SK-N-SH treated with all-trans-retinoic acid at 6 μM for 48 hours (cell line): ENCODE results near the gene BPIFB3.

Source experiments
- ARNTL ChIP-seq: fragments of 450-650 bp; formaldehyde crosslinking; IDR thresholded peaks from 2 replicates; pipeline ENCODE4 v1.5.0; 2020; ENCODE audit warnings: low read depth, mild to moderate bottlenecking, moderate library complexity, borderline replicate concordance
- BACH2 ChIP-seq: fragments of 250-450 bp; sonication (Bioruptor Pico); IDR thresholded peaks from 2 replicates; pipeline ENCODE4 v1.9.0; 2021; ENCODE audit warnings: mild to moderate bottlenecking, borderline replicate concordance
- ESRRG ChIP-seq: fragments of 250-450 bp; sonication (Bioruptor Pico); IDR thresholded peaks from 2 replicates; pipeline ENCODE4 v1.6.1; 2021; ENCODE audit warnings: mild to moderate bottlenecking
- PATZ1 ChIP-seq: fragments of 250-450 bp; sonication (Bioruptor Pico); IDR thresholded peaks from 2 replicates; pipeline ENCODE4 v1.8.0; 2020; ENCODE audit warnings: mild to moderate bottlenecking, moderate library complexity, borderline replicate concordance
- POU6F1 ChIP-seq: fragments of 250-450 bp; sonication (Bioruptor Pico); IDR thresholded peaks from 2 replicates; pipeline ENCODE4 v1.8.0; 2021; ENCODE audit warnings: low read depth, mild to moderate bottlenecking, moderate library complexity, borderline replicate concordance
- PPARA ChIP-seq: fragments of 250-450 bp; sonication (Bioruptor Pico); IDR thresholded peaks from 2 replicates; pipeline ENCODE4 v1.5.0; 2020; ENCODE audit warnings: mild to moderate bottlenecking, borderline replicate concordance
- ZC3H10 ChIP-seq: fragments of 250-450 bp; sonication (Bioruptor Pico); IDR thresholded peaks from 2 replicates; pipeline ENCODE4 v1.5.1; 2021; ENCODE audit warnings: mild to moderate bottlenecking, moderate library complexity
- ZFP3 ChIP-seq: fragments of 250-450 bp; sonication (Bioruptor Pico); IDR thresholded peaks from 2 replicates; pipeline ENCODE4 v1.5.0; 2020; ENCODE audit warnings: mild to moderate bottlenecking, moderate library complexity
- ZFP30 ChIP-seq: fragments of 450-650 bp; formaldehyde crosslinking; IDR thresholded peaks from 2 replicates; pipeline ENCODE4 v1.5.0; 2022; ENCODE audit warnings: mild to moderate bottlenecking, moderate library complexity

- TF ChIP-seq ZC3H10 (CRISPR knock-in tag) (no peak), POU6F1 (no peak), BACH2 (CRISPR knock-in tag) (no peak), ESRRG (CRISPR knock-in tag) (no peak), ZFP3 (CRISPR knock-in tag) (no peak), PPARA (CRISPR knock-in tag) (no peak), PATZ1 (CRISPR knock-in tag) (no peak), ARNTL (CRISPR knock-in tag) (no peak), ZFP30 (no peak)
Measured at GRCh38 chr20:33030076-33030475, 23.6 kb upstream of the BPIFB3 start.
